ENCODE results near the gene EXPH5.

EXPH5 gene

GRCh38 chr11:108527382-108527781 lies 66.2 kb downstream of the EXPH5 start:
- DNase-seq (ENCODE audit: low read depth), result no peak
- no peak overlapping the region for H3K4me3 ChIP-seq (ENCODE audit: low read depth, low read length)

GRCh38 chr11:108525161-108525560 lies 68.4 kb downstream of the EXPH5 start:
- no peak overlapping the region for H3K4me3 ChIP-seq (ENCODE audit: low read depth, low read length)
- DNase-seq (ENCODE audit: low read depth), result no peak
- TF ChIP-seq CTCF (IDR thresholded peaks at IDR 0.05; ENCODE audit: low read depth, low read length, missing control alignments), result no peak

More at GRCh38 chr11:108527382-108527781, 66.2 kb downstream of the EXPH5 start:
- TF ChIP-seq CTCF (IDR thresholded peaks at IDR 0.05; ENCODE audit: low read depth, low read length, missing control alignments), result no peak

GRCh38 chr11:108524422-108524821 lies 69.1 kb downstream of the EXPH5 start:
- TF ChIP-seq CTCF (IDR thresholded peaks at IDR 0.05; ENCODE audit: low read depth, low read length, missing control alignments), result no peak
- H3K4me3 ChIP-seq (ENCODE audit: low read depth, low read length), result no peak overlapping the region
- no peak for DNase-seq (ENCODE audit: low read depth)

GRCh38 chr11:108522318-108522717 lies 71.2 kb downstream of the EXPH5 start:
- no peak for DNase-seq (ENCODE audit: low read depth)
- no peak for TF ChIP-seq CTCF (IDR thresholded peaks at IDR 0.05; ENCODE audit: low read depth, low read length, missing control alignments)
- H3K4me3 ChIP-seq (ENCODE audit: low read depth, low read length), result no peak overlapping the region

GRCh38 chr11:108518581-108518980 lies 75.0 kb downstream of the EXPH5 start:
- no peak overlapping the region for H3K4me3 ChIP-seq (ENCODE audit: low read depth, low read length)
- TF ChIP-seq CTCF (IDR thresholded peaks at IDR 0.05; ENCODE audit: low read depth, low read length, missing control alignments), result no peak
- DNase-seq (ENCODE audit: low read depth), result no peak

- no peak for TF ChIP-seq CTCF (IDR thresholded peaks at IDR 0.05; ENCODE audit: low read depth, low read length, missing control alignments)
- no peak for DNase-seq (ENCODE audit: low read depth)
- no peak overlapping the region for H3K4me3 ChIP-seq (ENCODE audit: low read depth, low read length)
These were observed 77.4 kb downstream of the EXPH5 start for GRCh38 chr11:108516125-108516524.

GRCh38 chr11:108512708-108513107 lies 80.9 kb downstream of the EXPH5 start:
- no peak for TF ChIP-seq CTCF (IDR thresholded peaks at IDR 0.05; ENCODE audit: low read depth, low read length, missing control alignments)
- no peak for DNase-seq (ENCODE audit: low read depth)
- no peak overlapping the region for H3K4me3 ChIP-seq (ENCODE audit: low read depth, low read length)
